AML-193 (cell line): ENCODE data around the gene ATP8A2.

ENCODE experiments used
- DNase-seq, 2 experiments: peaks; one replicate each; lab custom pipeline; 2025; lab: John Stamatoyannopoulos, UW

Gene ATP8A2

GRCh38 chr13:25882466-25883357 is 510.9 kb downstream of the ATP8A2 start:
- DNase-seq, result no peak

- no peak for DNase-seq
Measured at GRCh38 chr13:25885418-25885817, 513.6 kb downstream of the ATP8A2 start.

DNA sequence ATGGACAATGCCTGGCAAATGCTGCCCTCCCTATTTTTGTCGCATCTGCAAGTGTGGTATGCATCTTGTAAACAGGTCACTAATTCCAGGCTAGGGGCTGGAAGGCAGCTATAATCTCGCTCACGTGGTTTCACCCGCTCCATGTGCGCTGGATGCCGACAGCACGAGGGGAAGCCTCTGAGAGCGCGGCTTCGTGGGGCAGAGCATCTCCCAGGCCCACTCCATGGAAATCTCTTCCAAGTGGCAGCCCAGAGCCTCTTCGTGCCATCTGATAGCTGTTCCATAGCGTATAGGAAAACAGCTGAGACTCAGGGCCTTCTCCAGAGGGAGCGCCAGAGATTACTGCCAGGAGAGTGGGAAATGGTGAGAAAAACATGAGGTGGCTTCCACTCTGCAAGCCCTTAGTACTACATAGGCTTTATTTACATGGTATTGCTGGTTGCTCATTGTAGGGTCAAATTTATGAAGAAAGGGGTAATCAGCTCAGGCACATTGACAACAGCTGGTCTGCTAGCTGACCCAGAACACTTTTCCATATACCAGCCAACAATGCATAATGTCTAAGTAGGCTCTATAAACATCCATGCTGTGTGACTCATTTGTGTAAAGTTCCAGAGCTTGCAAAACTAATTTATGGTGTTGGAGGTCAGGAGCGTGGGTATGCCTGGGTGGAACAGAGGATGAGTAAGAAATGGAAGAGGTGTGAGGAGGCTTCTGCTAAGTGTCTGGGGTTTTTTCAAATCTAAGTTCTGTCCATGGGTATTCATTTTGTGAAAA is 514.9 kb downstream of the ATP8A2 start:
- no peak for DNase-seq

DNA sequence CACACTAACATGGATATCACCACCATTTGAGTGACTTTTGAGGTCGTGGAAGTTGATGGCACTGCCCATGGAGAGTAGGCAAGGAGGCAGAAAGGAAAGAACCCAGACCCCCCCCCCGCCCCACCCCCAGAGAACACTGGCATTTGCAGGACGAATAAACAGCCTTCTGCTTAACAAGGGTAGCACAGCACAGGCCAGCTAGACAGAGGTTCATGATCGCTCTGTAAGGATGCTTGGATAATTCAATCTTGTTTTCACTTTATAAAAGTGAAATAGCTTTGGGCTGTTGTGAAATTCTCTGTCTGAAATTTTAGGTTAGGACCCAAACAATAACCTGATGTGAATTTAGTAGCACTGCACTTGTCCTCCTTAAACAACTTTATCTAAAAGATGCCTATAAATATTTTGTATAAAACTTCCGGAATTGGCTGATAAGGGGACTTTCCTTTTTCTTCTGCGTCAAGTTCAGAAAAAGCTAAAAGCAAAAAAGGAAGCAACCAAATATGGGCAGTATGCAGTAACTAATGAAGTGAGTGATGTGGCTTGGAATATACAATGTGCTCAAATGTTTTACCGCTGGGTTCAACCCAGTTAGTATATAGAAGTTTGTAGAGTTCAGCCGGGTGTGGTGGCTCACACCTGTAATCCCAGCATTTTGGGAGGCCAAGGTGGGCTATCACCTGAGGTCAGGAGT is 516.3 kb downstream of the ATP8A2 start:
- DNase-seq, result no peak

GRCh38 chr13:25890671-25891212 is 519.0 kb downstream of the ATP8A2 start:
- peak in 1 of 2 experiments; percentile 10 for DNase-seq

GRCh38 chr13:25898991-25899390 is 527.2 kb downstream of the ATP8A2 start:
- no peak for DNase-seq

- DNase-seq, result no peak
Measured at GRCh38 chr13:25899464-25899863, 527.7 kb downstream of the ATP8A2 start.

DNA sequence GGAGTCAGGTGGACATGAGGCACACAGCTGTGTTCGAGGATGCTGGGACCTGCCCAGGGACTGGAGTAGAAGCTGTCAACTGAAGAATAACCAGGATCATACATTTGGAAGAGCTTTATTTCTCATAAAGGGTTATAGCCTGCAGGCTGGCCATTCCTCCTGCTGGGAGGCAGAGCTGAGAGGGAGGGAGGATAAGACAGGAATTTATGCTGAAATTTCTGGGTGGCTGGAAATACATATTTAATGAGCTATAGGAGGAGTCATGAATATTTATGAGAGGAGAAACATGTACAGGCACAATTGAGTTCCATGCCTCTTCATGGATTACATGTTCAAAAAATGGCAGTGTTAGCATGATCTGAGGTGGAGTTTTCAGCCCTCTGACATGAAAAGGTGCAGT is 528.2 kb downstream of the ATP8A2 start:
- DNase-seq, result no peak

DNA sequence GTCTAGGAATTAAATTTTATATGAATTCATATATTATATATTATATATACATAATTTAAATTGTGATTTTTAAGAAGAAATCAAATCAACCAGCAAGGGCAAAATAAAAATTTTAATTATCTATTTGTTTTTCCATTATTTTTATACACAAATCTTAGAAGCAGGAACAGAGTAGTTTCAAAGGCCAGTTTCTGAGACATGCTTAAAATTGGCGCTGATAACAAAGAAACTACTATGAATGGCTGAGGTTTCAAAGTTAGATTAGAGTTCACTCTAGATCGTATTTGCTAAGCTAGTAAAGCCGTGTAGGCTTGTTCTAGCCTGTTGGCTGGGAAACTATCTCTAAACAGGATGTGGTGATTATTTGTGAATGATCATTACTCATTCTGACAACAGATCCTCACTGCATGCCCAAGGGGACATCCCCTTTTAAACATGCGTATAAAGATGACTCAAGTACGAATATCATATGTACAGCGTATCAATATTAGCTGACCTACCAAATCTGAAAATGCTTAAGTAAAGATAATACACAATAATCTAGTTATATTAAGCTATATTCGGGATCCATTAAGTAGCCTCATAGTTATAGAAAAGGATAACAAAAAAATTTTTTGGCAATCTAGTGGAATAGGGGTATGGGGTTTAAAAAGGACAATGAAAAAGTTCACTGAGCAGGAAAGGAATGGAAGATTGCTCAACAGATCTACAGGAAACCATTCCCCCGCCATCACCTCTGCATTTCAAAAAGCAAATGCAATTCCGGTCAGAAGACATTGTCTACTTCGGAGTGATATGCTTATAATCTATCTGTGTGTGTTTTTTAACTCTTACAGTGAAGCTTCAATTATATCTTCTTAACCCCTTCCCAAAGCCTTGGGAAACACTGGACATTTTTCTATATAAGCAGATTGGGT is 529.9 kb downstream of the ATP8A2 start:
- no peak for DNase-seq

DNA sequence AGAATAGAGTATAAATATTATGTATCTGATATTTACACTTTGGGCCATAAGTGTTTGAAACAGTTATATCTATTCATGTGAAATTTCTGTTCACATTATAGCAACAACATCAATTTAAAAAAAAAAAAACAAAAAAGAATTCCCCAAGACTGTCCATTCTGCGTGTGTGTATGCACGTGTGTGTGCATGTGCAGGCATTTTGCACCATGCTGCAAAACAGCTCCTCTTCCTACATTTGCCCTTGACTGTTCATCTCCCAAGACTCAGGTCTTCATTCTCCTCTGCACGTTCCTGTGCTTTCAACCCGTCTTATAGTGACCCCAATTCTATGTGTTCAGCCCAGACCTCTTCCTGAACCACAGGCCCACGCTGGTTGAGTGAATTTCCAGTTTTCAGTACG is 530.7 kb downstream of the ATP8A2 start:
- DNase-seq, result no peak

DNA sequence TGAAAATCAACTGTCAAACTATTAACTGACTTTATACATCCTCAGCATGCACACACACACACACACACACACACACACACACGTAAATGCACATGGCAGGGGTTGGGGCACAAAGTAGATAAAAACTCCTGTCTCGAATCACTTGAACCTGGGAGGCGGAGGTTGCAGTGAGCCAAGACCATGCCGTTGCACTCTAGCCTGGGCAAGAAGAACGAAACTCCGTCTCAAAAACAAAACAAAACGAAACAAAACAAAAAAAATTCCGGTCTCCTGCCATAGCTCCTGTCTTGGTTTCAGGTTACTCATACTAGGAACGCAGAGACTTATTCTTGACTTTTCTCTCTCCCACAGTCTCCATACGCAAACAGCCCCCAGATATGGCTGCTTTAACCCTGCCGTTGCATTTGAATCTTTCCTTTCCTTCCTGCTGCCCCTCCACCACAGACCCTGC is 531.1 kb downstream of the ATP8A2 start:
- DNase-seq, result no peak

DNA sequence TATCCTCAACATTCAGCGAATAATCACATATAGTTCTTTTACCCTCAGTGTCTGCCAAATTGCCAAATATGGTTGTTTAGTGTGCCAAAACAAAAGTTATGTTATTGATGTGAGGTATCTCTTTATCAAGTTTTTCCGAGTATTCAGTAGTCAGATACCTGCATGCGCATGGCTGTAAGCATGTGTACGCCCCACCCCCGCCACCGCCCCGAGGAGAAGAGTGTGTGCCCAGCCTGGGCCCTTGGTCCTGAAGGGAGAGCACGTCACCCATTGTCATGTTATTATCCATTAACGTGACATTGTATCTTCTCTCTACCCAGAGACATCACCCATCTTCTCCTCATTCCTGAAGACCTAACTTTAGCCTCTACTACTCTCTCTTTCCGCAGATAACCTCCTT is 533.1 kb downstream of the ATP8A2 start:
- DNase-seq, result no peak

DNA sequence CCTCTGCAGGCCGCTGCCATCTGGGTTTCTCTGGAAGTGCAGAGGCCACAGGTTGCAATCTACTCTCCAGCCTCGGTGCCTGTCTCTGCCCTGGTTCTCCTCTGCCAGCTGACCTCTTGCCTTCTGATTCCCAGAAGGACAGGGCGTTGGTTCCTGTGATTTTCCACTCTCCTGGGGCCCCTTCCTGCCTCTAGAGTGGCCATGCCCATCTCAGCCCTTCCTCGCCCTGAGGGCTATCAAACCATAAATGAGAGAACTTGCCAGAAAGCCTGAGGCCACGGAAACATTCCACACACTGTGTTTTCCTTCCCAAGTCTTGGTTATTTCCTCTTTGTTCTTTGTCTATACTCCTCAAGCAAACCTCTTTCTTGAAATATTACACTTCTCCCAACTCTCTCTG is 533.8 kb downstream of the ATP8A2 start:
- no peak for DNase-seq

DNA sequence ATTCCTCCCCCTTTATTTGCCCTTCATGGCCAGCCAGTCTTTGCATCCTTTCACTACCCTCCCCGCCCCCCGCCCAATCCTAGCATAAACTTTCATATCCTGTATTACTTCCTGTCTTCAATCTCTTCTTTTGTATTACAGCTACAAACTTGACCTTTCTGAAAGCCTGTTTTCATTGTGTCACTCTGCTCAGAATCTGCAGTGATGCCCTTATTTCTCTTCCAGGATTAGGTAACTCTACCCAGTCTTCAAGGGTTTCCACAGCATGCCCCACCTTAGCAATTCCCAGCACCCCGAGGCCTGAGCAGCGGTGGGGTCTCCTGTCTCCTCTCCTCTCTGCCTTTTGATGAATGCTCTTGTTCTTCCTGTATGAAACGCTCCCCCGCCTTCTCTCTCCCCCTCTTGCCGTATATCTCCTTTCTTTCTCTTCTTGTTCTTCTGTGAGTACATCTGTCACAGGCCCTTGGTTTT is 534.5 kb downstream of the ATP8A2 start:
- no peak for DNase-seq

GRCh38 chr13:25908366-25908765 is 536.6 kb downstream of the ATP8A2 start:
- DNase-seq, result no peak

DNA sequence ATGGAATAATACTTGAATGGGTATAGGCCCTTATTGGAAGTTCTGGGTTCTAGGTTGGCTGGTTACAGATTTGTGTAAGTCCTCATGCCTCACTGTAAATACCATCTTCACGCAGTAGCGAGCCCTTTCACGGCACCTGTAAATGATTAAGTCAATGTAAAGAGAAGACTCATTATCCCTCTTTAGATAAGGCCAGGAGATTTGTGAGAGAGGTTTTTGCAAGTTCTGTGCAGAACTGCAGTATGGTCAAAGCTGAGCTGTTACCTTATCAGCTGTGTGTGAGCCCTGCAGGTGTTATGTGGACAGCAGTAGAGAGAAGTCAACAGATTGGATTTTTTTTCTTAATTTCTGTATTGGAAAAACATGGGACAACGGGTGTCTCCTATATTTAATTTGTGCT is 538.5 kb downstream of the ATP8A2 start:
- no peak for DNase-seq

- no peak for DNase-seq
Measured at GRCh38 chr13:25910991-25911419, 539.2 kb downstream of the ATP8A2 start.

DNA sequence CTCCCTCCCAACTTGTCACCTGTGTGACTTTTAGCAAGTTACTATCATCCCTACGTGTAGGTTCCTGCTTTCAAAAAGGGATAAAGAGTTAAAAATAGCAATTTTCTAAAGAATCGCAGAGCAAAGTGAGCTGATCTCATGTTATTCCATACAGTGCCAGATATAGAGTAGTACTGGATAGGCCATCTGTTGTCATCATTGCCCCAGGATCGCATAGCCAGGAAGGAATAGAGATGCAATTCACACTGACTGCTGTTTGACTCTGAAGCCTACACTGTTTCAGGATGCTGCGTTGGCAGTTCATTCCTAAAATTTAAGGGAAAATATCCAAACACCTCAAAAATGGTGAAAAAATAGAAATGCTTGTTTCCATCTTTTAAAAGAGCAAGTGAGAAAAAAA is 541.2 kb downstream of the ATP8A2 start:
- no peak for DNase-seq

DNA sequence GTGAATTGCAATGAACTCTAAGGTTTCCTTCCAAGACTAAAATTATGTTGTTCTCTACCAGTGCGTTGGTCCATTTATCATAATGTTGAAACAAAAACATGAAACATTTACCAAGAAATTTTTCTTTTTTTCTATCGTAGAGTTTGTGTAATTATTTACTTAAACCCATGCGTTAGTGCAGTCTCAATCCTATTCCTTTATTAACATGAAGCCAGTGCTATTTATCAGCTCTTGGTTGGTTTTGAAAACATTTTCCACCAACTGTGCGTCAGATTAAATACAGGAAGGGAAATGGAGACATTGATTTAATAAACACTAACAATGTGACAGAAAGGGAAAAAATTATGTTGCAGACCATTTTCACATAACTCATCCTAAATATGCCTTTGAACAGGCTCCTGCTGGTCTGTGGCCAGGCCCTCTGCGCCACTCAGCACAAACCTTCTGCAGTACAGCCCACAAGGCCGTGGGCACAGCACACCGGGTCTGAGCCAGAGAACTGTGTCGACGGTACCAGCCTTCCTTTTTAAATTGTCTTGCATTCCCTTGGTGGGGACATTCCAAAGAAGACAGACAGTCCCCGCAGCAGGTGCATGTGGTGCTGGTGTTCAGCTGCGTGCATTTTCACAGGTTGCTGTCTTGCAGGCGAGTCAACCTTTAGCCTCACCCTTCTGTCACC is 544.2 kb downstream of the ATP8A2 start:
- no peak for DNase-seq

DNA sequence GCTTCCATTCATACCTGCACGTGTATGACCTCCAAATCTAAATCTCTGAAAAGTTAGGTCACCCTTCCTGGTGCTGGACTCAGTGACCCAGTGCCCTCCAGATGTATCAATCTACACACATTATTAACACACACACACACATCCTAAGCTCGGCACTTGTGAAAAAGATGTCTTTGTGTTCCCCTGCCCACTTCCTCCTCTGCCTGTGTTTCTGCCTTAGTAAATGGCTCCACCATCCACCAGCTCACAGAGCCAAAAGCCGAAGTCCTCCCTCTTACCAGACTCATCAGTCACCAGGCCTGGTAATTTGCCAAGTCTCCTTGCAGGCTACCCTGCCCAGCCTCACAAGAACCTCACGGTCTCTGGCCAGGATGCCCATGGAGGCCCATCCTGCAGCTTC is 548.5 kb downstream of the ATP8A2 start:
- no peak for DNase-seq
